Tibial artery (tissue), 4 donors: ENCODE data around the gene ZP4.

Source experiments
- DNase-seq, 2 donors: peaks; one replicate each; pipeline ENCODE4 v3.0.0-alpha.2; 2019
- H3K27ac ChIP-seq, 2 donors: fragments of 200-600 bp; sonication (generic) in 1 of 2; 1 replicate in 1 of 2; 2 replicates in 1 of 2; pipeline ENCODE4 v1.5.1; 2018 to 2019; ENCODE audit warnings: mild to moderate bottlenecking in 1 of 2
- H3K27me3 ChIP-seq, 2 donors: fragments of 200-600 bp; sonication (generic) in 1 of 2; one replicate each; pipeline versions ENCODE4 v1.5.1 to v1.6.0; 2016 to 2019
- H3K36me3 ChIP-seq, 3 donors: fragments of 200-600 bp; sonication (generic) in 2 of 3; one replicate each; pipeline ENCODE4 v1.5.1; 2016 to 2019; ENCODE audit warnings: mild to moderate bottlenecking in 2 of 3
- H3K4me1 ChIP-seq, 4 donors: fragments of 200-600 bp; sonication (generic) in 2 of 4; 1 replicate in 3 of 4; 2 replicates in 1 of 4; pipeline ENCODE4 v1.5.1; 2016 to 2019
- H3K4me3 ChIP-seq, 2 donors: fragments of 200-600 bp; sonication (generic) in 1 of 2; 1 replicate in 1 of 2; 2 replicates in 1 of 2; pipeline ENCODE4 v1.5.1; 2018 to 2019; ENCODE audit warnings: mild to moderate bottlenecking in 2 of 2
- H3K9me3 ChIP-seq, 3 donors: fragments of 200-600 bp; sonication (generic) in 1 of 3; one replicate each; pipeline ENCODE4 v1.5.1; 2016 to 2019
- intact Hi-C: fragments of 100-400 bp; cut with DNase I; formaldehyde crosslinking; loops from one replicate; pipeline ENCODE4 v1.15.0; 2023; ENCODE audit warnings: low total_unique reads
- TF ChIP-seq, protein P1 (sequence below), 2 experiments: fragments of 200-600 bp in 1 of 2; fragments of 450-650 bp in 1 of 2; IDR thresholded peaks; one replicate each; pipeline ENCODE4 v1.5.1; 2017 to 2019; ENCODE audit warnings: antibody characterized with exemption in 2 of 2, mild to moderate bottlenecking in 1 of 2, moderate library complexity in 1 of 2

The ZP4 gene, protein sequence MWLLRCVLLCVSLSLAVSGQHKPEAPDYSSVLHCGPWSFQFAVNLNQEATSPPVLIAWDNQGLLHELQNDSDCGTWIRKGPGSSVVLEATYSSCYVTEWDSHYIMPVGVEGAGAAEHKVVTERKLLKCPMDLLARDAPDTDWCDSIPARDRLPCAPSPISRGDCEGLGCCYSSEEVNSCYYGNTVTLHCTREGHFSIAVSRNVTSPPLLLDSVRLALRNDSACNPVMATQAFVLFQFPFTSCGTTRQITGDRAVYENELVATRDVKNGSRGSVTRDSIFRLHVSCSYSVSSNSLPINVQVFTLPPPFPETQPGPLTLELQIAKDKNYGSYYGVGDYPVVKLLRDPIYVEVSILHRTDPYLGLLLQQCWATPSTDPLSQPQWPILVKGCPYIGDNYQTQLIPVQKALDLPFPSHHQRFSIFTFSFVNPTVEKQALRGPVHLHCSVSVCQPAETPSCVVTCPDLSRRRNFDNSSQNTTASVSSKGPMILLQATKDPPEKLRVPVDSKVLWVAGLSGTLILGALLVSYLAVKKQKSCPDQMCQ

GRCh38 chr1:237890822-237891221, at the start of gene ZP4:
Gene ZP4, minus strand, starts transcription at chr1:237890922. Its CDS starts 287 bp downstream, at chr1:237890635.
- no peaks in the 10 kb centered on the region for H3K36me3 ChIP-seq
- H3K4me3 ChIP-seq: no peak within 1 kb of the TSS
- H3K27me3 ChIP-seq: no peaks in the 10 kb centered on the region
- intact Hi-C loops: no loop called here
- TF ChIP-seq, protein P1, sequence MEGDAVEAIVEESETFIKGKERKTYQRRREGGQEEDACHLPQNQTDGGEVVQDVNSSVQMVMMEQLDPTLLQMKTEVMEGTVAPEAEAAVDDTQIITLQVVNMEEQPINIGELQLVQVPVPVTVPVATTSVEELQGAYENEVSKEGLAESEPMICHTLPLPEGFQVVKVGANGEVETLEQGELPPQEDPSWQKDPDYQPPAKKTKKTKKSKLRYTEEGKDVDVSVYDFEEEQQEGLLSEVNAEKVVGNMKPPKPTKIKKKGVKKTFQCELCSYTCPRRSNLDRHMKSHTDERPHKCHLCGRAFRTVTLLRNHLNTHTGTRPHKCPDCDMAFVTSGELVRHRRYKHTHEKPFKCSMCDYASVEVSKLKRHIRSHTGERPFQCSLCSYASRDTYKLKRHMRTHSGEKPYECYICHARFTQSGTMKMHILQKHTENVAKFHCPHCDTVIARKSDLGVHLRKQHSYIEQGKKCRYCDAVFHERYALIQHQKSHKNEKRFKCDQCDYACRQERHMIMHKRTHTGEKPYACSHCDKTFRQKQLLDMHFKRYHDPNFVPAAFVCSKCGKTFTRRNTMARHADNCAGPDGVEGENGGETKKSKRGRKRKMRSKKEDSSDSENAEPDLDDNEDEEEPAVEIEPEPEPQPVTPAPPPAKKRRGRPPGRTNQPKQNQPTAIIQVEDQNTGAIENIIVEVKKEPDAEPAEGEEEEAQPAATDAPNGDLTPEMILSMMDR (IDR thresholded peaks at IDR 0.05): no peak
- H3K9me3 ChIP-seq: no peaks in the 10 kb centered on the region
- no peak within 1 kb of the TSS for H3K27ac ChIP-seq
- no peak for DNase-seq
- H3K4me1 ChIP-seq: no peaks in the 10 kb centered on the region

DNA sequence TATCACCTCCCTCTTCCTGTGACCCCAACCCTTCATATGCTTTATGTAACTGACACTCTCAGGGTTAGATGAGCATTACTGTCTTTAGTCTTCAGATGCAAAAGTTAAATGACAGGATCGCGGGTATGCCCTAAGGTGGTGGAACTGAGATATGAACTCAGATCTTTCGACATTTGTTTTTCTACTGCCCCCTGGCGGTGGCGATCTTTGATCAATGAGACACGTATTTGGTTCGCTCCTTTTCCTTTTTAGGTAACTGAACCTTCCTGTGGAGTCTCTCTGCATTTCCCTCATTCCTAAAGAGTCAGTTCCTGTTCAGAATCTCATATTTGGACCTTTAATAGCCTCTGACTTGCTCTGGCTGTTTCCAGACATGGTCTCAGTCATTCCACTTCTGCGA, 47.8 kb upstream of the ZP4 start:
- H3K9me3 ChIP-seq: no peaks in the 10 kb centered on the region
- H3K36me3 ChIP-seq: no peaks in the 10 kb centered on the region
- no peak overlapping the region for H3K4me3 ChIP-seq
- intact Hi-C loops: no loop called here
- no peaks in the 10 kb centered on the region for H3K27me3 ChIP-seq
- no peak overlapping the region for H3K27ac ChIP-seq
- TF ChIP-seq, protein P1 (IDR thresholded peaks at IDR 0.05): no peak
- H3K4me1 ChIP-seq: no peaks in the 10 kb centered on the region
- no peak for DNase-seq

- TF ChIP-seq, protein P1 (IDR thresholded peaks at IDR 0.05): no peak
Measured at GRCh38 chr1:237938068-237938467, 47.3 kb upstream of the ZP4 start.

DNA sequence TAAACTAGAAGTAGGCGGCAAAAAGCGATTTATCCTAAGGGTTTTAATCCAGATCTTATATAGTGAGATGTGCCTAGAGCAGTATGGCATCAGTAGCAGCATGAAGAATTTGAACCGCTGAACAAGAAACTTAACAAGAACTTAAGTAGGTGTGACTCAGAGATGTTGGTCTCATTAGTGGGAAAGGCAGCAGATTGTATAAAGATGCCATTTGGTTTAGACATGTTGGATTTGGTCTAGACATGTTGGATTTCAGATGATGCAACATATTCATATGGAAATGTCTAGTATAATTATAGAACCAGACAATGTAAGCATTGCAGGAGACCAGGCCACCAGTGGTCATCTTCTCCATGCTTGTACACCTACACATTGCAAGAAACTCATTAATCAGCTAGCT, 42.1 kb upstream of the ZP4 start:
- Histone ChIP-seq H3K4me1 (no peaks in the 10 kb centered on the region), H3K9me3 (no peaks in the 10 kb centered on the region), H3K27me3 (no peaks in the 10 kb centered on the region), H3K36me3 (no peaks in the 10 kb centered on the region), H3K4me3 (no peak overlapping the region), H3K27ac (no peak overlapping the region)
- no peak for DNase-seq
- intact Hi-C loops: no loop called here
- TF ChIP-seq, protein P1 (IDR thresholded peaks at IDR 0.05): no peak

More at GRCh38 chr1:237938068-237938467, 47.3 kb upstream of the ZP4 start:
- Histone ChIP-seq H3K4me1 (no peaks in the 10 kb centered on the region), H3K27me3 (no peaks in the 10 kb centered on the region), H3K4me3 (no peak overlapping the region), H3K27ac (no peak overlapping the region), H3K9me3 (no peaks in the 10 kb centered on the region), H3K36me3 (no peaks in the 10 kb centered on the region)
- DNase-seq: no peak
- intact Hi-C loops: no loop called here

DNA sequence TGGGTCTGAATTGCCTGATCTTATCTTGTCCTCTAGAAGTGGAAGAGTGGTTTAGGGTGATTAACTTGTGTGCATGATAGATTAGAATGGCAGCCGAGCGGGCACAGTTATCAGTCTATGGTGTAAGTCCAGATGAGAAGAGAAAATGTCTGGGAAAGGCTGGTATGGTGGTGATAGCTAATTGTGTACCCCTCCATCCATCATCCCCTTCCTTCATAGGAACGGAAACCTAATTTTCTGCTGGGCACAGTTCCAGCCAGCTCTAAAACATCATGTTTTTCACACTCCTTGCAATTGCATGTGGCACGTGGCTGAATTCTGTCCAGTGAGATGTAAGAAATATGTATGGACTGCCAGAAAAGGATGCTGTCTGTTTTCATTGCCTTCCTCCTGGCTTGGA, 40.9 kb upstream of the ZP4 start:
- Histone ChIP-seq H3K9me3 (no peaks in the 10 kb centered on the region), H3K27me3 (no peaks in the 10 kb centered on the region), H3K27ac (no peak overlapping the region), H3K4me3 (no peak overlapping the region), H3K36me3 (no peaks in the 10 kb centered on the region), H3K4me1 (no peaks in the 10 kb centered on the region)
- TF ChIP-seq, protein P1 (IDR thresholded peaks at IDR 0.05): no peak
- DNase-seq: no peak
- intact Hi-C loops: no loop called here
